ENCODE data around the gene AMPH. TPM values are rescaled to one million over a fixed set of nuclear protein-coding genes. Genes with fewer than 3 reads are reported as not detected.

Gene AMPH
- total and polyA plus RNA-seq, 9 of the 15 experiments (the other 6 are each of a cell fraction or from before 2014, with no cell fraction given), result 0.03 to 0.35 TPM; not detected in 7

- TF ChIP-seq ZBTB9 (CRISPR knock-in tag; IDR thresholded peaks at IDR 0.05) (no peak), FOXO4 (CRISPR knock-in tag; IDR thresholded peaks at IDR 0.05) (no peak), BDP1 (IDR thresholded peaks at IDR 0.05; ENCODE audit: insufficient read depth, insufficient read length) (no peak), SMAD3 (CRISPR knock-in tag; conservative IDR thresholded peaks at IDR 0.05) (no peak), ZNF695 (CRISPR knock-in tag; IDR thresholded peaks at IDR 0.05) (no peak), GATA2 (CRISPR knock-in tag; IDR thresholded peaks at IDR 0.05) (peak; percentile 18; the same call in 1 of the 2 replicates), CSDE1 (IDR thresholded peaks at IDR 0.05) (no peak), C11orf30 (IDR thresholded peaks at IDR 0.05; ENCODE audit: low read depth) (0 out of 2 replicates have a peak, but pooled peaks have one; percentile 27), ZC3H11A (IDR thresholded peaks at IDR 0.05; ENCODE audit: low read depth, low read length) (no peak), RBM22 (IDR thresholded peaks at IDR 0.05; ENCODE audit: low read depth, low read length, poor library complexity, severe bottlenecking) (no peak), TCF3 (CRISPR knock-in tag; IDR thresholded peaks at IDR 0.05) (no peak), PCBP1 (IDR thresholded peaks at IDR 0.05; ENCODE audit: low read depth, low read length, poor library complexity, severe bottlenecking) (no peak), ZBTB5 (IDR thresholded peaks at IDR 0.05) (no peak), NFXL1 (CRISPR knock-in tag; IDR thresholded peaks at IDR 0.05) (no peak), POLR2A (conservative IDR thresholded peaks at IDR 0.05) (no peak), KDM5B (IDR thresholded peaks at IDR 0.05; ENCODE audit: insufficient replicate concordance, low read depth, low read length) (no peak), HNRNPK (IDR thresholded peaks at IDR 0.05; ENCODE audit: low read depth, low read length, poor library complexity, severe bottlenecking) (no peak), CBFA2T2 (conservative IDR thresholded peaks at IDR 0.05) (no peak), SAFB (IDR thresholded peaks at IDR 0.05; ENCODE audit: borderline replicate concordance, low read depth, low read length) (no peak)
- TF ChIP-seq, protein P1, sequence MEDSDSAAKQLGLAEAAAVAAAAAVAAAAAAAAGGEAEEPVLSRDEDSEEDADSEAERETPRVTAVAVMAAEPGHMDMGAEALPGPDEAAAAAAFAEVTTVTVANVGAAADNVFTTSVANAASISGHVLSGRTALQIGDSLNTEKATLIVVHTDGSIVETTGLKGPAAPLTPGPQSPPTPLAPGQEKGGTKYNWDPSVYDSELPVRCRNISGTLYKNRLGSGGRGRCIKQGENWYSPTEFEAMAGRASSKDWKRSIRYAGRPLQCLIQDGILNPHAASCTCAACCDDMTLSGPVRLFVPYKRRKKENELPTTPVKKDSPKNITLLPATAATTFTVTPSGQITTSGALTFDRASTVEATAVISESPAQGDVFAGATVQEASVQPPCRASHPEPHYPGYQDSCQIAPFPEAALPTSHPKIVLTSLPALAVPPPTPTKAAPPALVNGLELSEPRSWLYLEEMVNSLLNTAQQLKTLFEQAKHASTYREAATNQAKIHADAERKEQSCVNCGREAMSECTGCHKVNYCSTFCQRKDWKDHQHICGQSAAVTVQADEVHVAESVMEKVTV (CRISPR knock-in tag; IDR thresholded peaks at IDR 0.05), result 0 out of 2 replicates have a peak, but pooled peaks have one; percentile 16
- TF ChIP-seq, protein P2, sequence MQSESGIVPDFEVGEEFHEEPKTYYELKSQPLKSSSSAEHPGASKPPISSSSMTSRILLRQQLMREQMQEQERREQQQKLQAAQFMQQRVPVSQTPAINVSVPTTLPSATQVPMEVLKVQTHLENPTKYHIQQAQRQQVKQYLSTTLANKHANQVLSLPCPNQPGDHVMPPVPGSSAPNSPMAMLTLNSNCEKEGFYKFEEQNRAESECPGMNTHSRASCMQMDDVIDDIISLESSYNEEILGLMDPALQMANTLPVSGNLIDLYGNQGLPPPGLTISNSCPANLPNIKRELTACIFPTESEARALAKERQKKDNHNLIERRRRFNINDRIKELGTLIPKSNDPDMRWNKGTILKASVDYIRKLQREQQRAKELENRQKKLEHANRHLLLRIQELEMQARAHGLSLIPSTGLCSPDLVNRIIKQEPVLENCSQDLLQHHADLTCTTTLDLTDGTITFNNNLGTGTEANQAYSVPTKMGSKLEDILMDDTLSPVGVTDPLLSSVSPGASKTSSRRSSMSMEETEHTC (IDR thresholded peaks at IDR 0.05), result no peak
These were observed 29.4 kb upstream of the AMPH start (continued) for GRCh38 chr7:38660427-38661099.

Measured in K562 (cell line).